ENCODE results near the gene OSBPL1A. TPM values are rescaled to one million over a fixed set of nuclear protein-coding genes. Genes with fewer than 3 reads are reported as not detected.

The OSBPL1A gene
- total and polyA plus RNA-seq, 5 donors = 45.9 to 88.6 (median 72.9) TPM

DNA sequence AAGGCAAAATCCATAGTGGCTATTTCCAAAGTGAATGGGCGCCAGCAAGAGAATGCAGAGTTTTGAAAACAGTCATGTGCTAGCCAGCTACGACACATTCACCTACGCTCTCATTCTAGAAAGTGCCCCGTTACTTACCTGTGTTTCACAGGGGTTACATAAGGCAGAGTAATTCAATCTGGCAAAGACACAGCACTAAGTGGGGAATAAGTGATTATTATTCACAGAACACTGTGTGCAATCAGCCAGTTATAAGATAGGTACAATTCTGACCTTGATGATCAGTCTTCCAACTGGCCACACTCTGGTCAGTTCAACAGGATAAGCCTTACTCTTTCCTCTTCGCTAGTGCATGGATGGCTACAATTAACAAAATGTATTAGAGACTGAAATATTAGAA lies 152.9 kb downstream of the OSBPL1A start:
- peaks cover 10% of the 10 kb centered on the region for H3K4me1 ChIP-seq (ENCODE audit: control insufficient read depth, insufficient read depth, low read length)
- 94% methylated on average over 5 of the region's 5 CpGs for WGBS
- no peak overlapping the region for H3K27ac ChIP-seq (ENCODE audit: low read length)
- intact Hi-C loops (cut with DNase I) = no loop called here
- no peak overlapping the region for H3K4me3 ChIP-seq (ENCODE audit: low read length)
- no peaks in the 10 kb centered on the region for H3K27me3 ChIP-seq (ENCODE audit: control insufficient read depth, insufficient read depth)
- no peak for DNase-seq
- no peaks in the 10 kb centered on the region for H3K9me3 ChIP-seq (ENCODE audit: control insufficient read depth, low read length)
- ATAC-seq = no peak

- ATAC-seq (no peak), DNase-seq (no peak)
- intact Hi-C loops (cut with DNase I) = no loop called here
- WGBS = 70% methylated on average over 1 of the region's 1 CpG
- Histone ChIP-seq H3K27ac (ENCODE audit: low read length) (no peak overlapping the region), H3K27me3 (ENCODE audit: control insufficient read depth, insufficient read depth) (no peaks in the 10 kb centered on the region), H3K4me3 (ENCODE audit: low read length) (no peak overlapping the region), H3K4me1 (ENCODE audit: control insufficient read depth, insufficient read depth, low read length) (peaks cover 10% of the 10 kb centered on the region), H3K9me3 (ENCODE audit: control insufficient read depth, low read length) (no peaks in the 10 kb centered on the region)
Observed at GRCh38 chr18:24243677-24244076, 153.9 kb downstream of the OSBPL1A start.

DNA sequence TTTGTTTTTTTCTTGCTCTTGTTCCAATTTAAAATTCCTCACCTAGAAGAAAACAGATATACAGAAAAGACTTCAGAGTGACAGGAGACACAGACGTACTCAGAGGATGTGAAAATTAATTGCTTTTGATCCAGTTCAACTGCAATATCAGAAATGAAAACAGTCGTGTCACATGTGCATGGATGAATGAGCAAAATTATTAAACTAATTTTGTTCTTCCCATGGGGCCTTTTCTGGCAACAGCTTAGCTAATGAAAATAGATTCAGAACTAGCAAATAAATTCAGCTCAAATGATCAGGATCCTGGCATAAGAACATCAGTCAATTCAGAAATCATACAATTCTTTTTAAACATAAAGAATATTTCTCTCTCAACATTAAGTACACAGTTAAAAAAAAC lies 158.3 kb downstream of the OSBPL1A start:
- Histone ChIP-seq H3K4me3 (ENCODE audit: low read length) (no peak overlapping the region), H3K9me3 (ENCODE audit: control insufficient read depth, low read length) (no peaks in the 10 kb centered on the region), H3K4me1 (ENCODE audit: control insufficient read depth, insufficient read depth, low read length) (peaks cover 10% of the 10 kb centered on the region), H3K27ac (ENCODE audit: low read length) (no peak overlapping the region), H3K27me3 (ENCODE audit: control insufficient read depth, insufficient read depth) (no peaks in the 10 kb centered on the region)
- intact Hi-C loops (cut with DNase I) = no loop called here
- WGBS = 45% methylated on average over 2 of the region's 2 CpGs
- ATAC-seq = no peak
- no peak for DNase-seq

GRCh38 chr18:24238387-24238786 lies 159.2 kb downstream of the OSBPL1A start:
- ATAC-seq (no peak), DNase-seq (no peak)
- Histone ChIP-seq H3K4me1 (ENCODE audit: control insufficient read depth, insufficient read depth, low read length) (peaks cover 10% of the 10 kb centered on the region), H3K9me3 (ENCODE audit: control insufficient read depth, low read length) (no peaks in the 10 kb centered on the region), H3K4me3 (ENCODE audit: low read length) (no peak overlapping the region), H3K27ac (ENCODE audit: low read length) (no peak overlapping the region), H3K27me3 (ENCODE audit: control insufficient read depth, insufficient read depth) (no peaks in the 10 kb centered on the region)
- intact Hi-C loops (cut with DNase I) = no loop called here
- 62% methylated on average over 5 of the region's 5 CpGs for WGBS

DNA sequence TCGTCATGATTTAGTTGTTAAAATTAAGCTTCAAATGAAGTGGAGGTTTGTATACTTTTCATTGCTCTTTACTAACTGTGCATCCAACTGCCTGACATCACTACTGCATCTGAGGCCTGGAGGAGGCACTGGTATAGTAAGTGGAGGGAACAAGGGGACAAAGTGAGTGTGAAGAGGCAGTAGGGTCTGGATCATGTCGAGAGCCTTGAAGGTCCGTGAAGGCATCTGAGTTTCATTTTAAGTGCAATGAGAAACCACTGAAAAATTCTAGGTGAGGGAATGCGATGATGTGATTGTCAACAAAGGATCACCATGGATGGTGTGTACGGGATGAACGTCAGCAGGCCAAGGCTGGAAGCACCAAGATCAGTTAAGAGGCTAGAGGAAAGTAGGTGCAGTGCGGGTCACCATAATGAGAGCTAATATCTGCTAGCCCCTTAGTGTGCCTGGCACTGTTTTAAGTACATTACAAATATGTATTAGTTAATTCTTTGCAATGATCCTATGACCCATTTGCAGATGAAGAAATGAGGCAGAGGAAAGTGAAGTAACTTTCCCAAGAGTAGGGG lies 162.7 kb downstream of the OSBPL1A start:
- DNase-seq (no peak), ATAC-seq (no peak)
- no peaks in the 10 kb centered on the region for H3K9me3 ChIP-seq (ENCODE audit: control insufficient read depth, low read length)
- peaks cover 6% of the 10 kb centered on the region for H3K4me1 ChIP-seq (ENCODE audit: control insufficient read depth, insufficient read depth, low read length)
- no peaks in the 10 kb centered on the region for H3K27me3 ChIP-seq (ENCODE audit: control insufficient read depth, insufficient read depth)
- H3K4me3 ChIP-seq (ENCODE audit: low read length) = no peak overlapping the region
- H3K27ac ChIP-seq (ENCODE audit: low read length) = peak overlapping the region; percentile 77
- intact Hi-C loops (cut with DNase I) = loop anchor here in 1 of 4 donors (5.0 kb wide), 1 partner anchor 37 kb away; no protein-coding TSS in a partner anchor
- WGBS = 71% methylated on average over 7 of the region's 7 CpGs

- Histone ChIP-seq H3K27ac (ENCODE audit: low read length) (no peak overlapping the region), H3K27me3 (ENCODE audit: control insufficient read depth, insufficient read depth) (no peaks in the 10 kb centered on the region), H3K9me3 (ENCODE audit: control insufficient read depth, low read length) (no peaks in the 10 kb centered on the region), H3K4me3 (ENCODE audit: low read length) (no peak overlapping the region), H3K4me1 (ENCODE audit: control insufficient read depth, insufficient read depth, low read length) (peaks cover 6% of the 10 kb centered on the region)
- DNase-seq (peak in 2 of 3 donors; percentile 53 to 64), ATAC-seq (no peak)
- 56% methylated on average over 5 of the region's 5 CpGs for WGBS
- intact Hi-C loops (cut with DNase I) = loop anchor here in 1 of 4 donors (5.0 kb wide), 1 partner anchor 38 kb away; no protein-coding TSS in a partner anchor
Observed at GRCh38 chr18:24234330-24234729, 163.3 kb downstream of the OSBPL1A start.

DNA sequence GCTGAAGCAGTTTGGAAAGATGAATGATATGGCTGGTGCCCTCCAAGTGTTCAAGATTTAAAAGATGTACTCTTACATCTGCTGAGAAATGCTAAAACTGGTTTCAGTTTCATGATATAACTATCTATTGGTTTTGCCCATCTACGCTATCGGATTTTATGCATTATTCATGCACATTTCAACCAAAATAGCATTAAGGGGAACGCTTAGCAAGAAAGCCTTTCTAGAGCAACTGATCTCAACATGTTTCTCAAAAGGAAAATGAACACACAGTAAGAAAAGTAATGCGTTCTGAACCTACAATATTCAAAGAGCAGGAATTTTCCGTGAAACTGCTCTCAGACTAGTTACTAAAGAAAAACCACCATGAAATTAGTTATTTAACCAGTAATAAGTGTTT lies 164.8 kb downstream of the OSBPL1A start:
- Histone ChIP-seq H3K27ac (ENCODE audit: low read length) (no peak overlapping the region), H3K9me3 (ENCODE audit: control insufficient read depth, low read length) (no peaks in the 10 kb centered on the region), H3K4me3 (ENCODE audit: low read length) (no peak overlapping the region), H3K27me3 (ENCODE audit: control insufficient read depth, insufficient read depth) (no peaks in the 10 kb centered on the region), H3K4me1 (ENCODE audit: control insufficient read depth, insufficient read depth, low read length) (peaks cover 3% of the 10 kb centered on the region)
- no peak for ATAC-seq
- intact Hi-C loops (cut with DNase I) = loop anchor here in 1 of 4 donors (5.0 kb wide), 1 partner anchor 40 kb away; no protein-coding TSS in a partner anchor
- WGBS = 96% methylated on average over 5 of the region's 5 CpGs
- no peak for DNase-seq

DNA sequence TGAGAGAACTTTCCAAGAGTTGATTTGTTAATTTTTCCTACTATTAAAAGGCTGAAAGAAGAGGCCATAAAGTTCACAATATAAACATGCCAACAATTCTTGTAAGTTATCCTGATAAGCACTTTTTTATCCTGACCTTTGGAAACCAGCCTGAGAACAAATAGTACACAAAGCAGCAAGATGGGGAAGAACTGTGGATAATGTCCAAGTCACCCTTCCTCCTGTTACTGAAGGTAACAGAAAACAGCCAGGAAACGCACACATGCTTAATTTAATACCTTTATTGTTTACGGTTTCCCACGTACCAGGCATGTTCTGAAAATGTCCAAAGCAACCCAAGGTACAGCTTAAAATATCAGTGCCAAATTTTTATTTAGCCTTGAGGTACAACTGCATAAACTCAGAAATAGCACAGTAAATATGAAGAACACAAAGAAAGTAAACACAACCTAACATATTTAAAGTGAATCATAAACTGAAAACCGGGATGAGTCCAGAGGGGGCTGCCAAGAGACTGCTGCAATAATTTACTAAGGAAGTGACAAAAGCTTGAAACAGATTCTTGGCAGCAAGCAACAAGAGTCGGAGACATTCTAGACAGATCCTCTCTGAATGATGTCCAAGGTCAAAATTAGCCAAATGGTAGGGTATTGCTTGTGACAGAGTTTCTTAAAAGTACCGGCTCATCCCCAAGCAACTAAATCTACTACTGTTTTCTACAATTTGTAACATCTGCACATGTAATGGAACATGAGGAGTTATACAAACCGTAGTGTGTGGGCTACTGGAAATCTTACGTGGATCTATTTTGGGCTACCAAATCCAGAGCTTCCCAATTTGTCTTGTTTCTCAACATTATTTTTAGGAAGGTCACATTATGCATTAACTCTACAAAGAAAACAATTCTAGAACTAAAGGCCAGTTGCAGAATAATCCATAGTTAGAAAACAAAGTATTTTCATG lies 165.6 kb downstream of the OSBPL1A start:
- Histone ChIP-seq H3K27me3 (ENCODE audit: control insufficient read depth, insufficient read depth) (no peaks in the 10 kb centered on the region), H3K4me3 (ENCODE audit: low read length) (peak overlapping the region; percentile 7), H3K9me3 (ENCODE audit: control insufficient read depth, low read length) (no peaks in the 10 kb centered on the region), H3K27ac (ENCODE audit: low read length) (peak overlapping the region; percentile 67), H3K4me1 (ENCODE audit: control insufficient read depth, insufficient read depth, low read length) (peaks cover 3% of the 10 kb centered on the region)
- WGBS = 20% methylated on average over 8 of the region's 8 CpGs
- DNase-seq = peak in 1 of 3 donors; percentile 27
- intact Hi-C loops (cut with DNase I) = loop anchor here in 1 of 4 donors (5.0 kb wide), 1 partner anchor 40 kb away; no protein-coding TSS in a partner anchor
- ATAC-seq = peak; percentile 78 to 79

DNA sequence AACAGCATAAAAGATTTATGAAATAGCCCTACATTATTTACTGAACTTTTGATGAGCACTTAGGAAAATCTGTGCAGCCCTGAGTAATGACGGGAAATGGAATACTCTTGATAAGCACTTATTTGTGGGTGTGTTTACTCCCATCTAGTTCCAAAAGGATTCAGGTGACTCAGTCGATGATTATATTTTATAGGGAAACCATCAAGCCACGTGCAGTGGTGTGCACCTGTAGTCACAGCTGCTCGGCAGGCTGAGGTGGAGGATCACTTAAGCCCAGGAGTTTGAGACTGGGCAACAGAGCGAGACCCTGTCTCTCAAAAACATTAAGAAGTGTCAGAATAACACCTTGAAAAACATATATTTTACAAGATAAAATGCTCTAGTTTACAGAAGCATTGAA lies 166.9 kb downstream of the OSBPL1A start:
- 86% methylated on average over 5 of the region's 5 CpGs for WGBS
- peaks cover 3% of the 10 kb centered on the region for H3K4me1 ChIP-seq (ENCODE audit: control insufficient read depth, insufficient read depth, low read length)
- ATAC-seq = no peak
- H3K9me3 ChIP-seq (ENCODE audit: control insufficient read depth, low read length) = no peaks in the 10 kb centered on the region
- H3K4me3 ChIP-seq (ENCODE audit: low read length) = no peak overlapping the region
- H3K27ac ChIP-seq (ENCODE audit: low read length) = peak overlapping the region; percentile 15
- intact Hi-C loops (cut with DNase I) = loop anchor here in 1 of 4 donors (5.0 kb wide), 1 partner anchor 42 kb away; no protein-coding TSS in a partner anchor
- no peaks in the 10 kb centered on the region for H3K27me3 ChIP-seq (ENCODE audit: control insufficient read depth, insufficient read depth)
- no peak for DNase-seq

GRCh38 chr18:24228667-24229041 lies 169.0 kb downstream of the OSBPL1A start:
- intact Hi-C loops (cut with DNase I) = no loop called here
- ATAC-seq = no peak

More at GRCh38 chr18:24228667-24229041, 169.0 kb downstream of the OSBPL1A start:
- DNase-seq = no peak
- Histone ChIP-seq H3K27ac (ENCODE audit: low read length) (no peak overlapping the region), H3K4me3 (ENCODE audit: low read length) (no peak overlapping the region), H3K9me3 (ENCODE audit: control insufficient read depth, low read length) (no peaks in the 10 kb centered on the region), H3K27me3 (ENCODE audit: control insufficient read depth, insufficient read depth) (no peaks in the 10 kb centered on the region), H3K4me1 (ENCODE audit: control insufficient read depth, insufficient read depth, low read length) (peaks cover 2% of the 10 kb centered on the region)
- WGBS = 95% methylated on average over 6 of the region's 6 CpGs
